Caco-2 (cell line): Measurements from ENCODE around the gene HSD17B7. TPM values are rescaled to one million over a fixed set of nuclear protein-coding genes. Genes with fewer than 3 reads are reported as not detected.

Experiments used
- BruUV-seq: library from RNA; stranded (reverse); fragments of 400-500 nt; replicated peaks from 2 replicates; lab custom pipeline; 2021; lab: Mats Ljungman, UMichigan
- CTCF ChIA-PET: fragments of 300-600 bp; sonication (Branson Sonifier 250); formaldehyde crosslinking; loops from one replicate; lab custom pipeline; 2022; ENCODE audit warnings: antibody characterized with exemption; lab: Charles Lee
- POLR2A ChIA-PET: fragments of 300-600 bp; sonication (Branson Sonifier 250); formaldehyde crosslinking; loops from one replicate; lab custom pipeline; 2022; ENCODE audit warnings: antibody characterized with exemption; lab: Charles Lee
- DNase-seq, 2 experiments: peaks; one replicate each; pipeline versions ENCODE4 v3.0.0 to v3.0.0-alpha.2; 2020 to 2022
- H3K27me3 ChIP-seq: replicated peaks from 2 replicates; pipeline ENCODE4 v1.6.0; 2011; ENCODE audit warnings: low read length; ENCODE audit not compliant: control insufficient read depth, insufficient read depth
- H3K36me3 ChIP-seq: 2 replicates; pipeline ENCODE4 v1.5.1; 2011; ENCODE audit warnings: low read length; ENCODE audit not compliant: control insufficient read depth, insufficient read depth
- H3K4me1 ChIP-seq: fragments of 250-450 bp; sonication (Bioruptor Pico); 2 replicates; pipeline ENCODE4 v1.5.1; 2020; ENCODE audit warnings: mild to moderate bottlenecking
- H3K4me3 ChIP-seq: 2 replicates; pipeline ENCODE4 v1.5.1; 2011; ENCODE audit warnings: low read depth, mild to moderate bottlenecking, control low read depth, low read length
- H3K9me3 ChIP-seq: fragments of 250-450 bp; sonication (Bioruptor Pico); 2 replicates; pipeline ENCODE4 v1.5.1; 2020; ENCODE audit warnings: mild to moderate bottlenecking, moderate library complexity
- H3K27ac Mint-ChIP-seq: one replicate; pipeline ENCODE4 v1.8.0; 2022; ENCODE audit warnings: mixed read lengths; ENCODE audit not compliant: unreplicated experiment
- H3K27me3 Mint-ChIP-seq: one replicate; pipeline ENCODE4 v1.8.0; 2022; ENCODE audit warnings: mixed read lengths; ENCODE audit not compliant: insufficient read depth, unreplicated experiment
- H3K36me3 Mint-ChIP-seq: one replicate; pipeline ENCODE4 v1.8.0; 2022; ENCODE audit warnings: mild to moderate bottlenecking, mixed read lengths; ENCODE audit not compliant: insufficient read depth, unreplicated experiment
- H3K4me1 Mint-ChIP-seq: one replicate; pipeline ENCODE4 v1.8.0; 2022; ENCODE audit warnings: low read depth, mixed read lengths; ENCODE audit not compliant: unreplicated experiment
- H3K4me3 Mint-ChIP-seq: one replicate; pipeline ENCODE4 v1.8.0; 2022; ENCODE audit warnings: mild to moderate bottlenecking, moderate library complexity, mixed read lengths; ENCODE audit not compliant: unreplicated experiment
- H3K9me3 Mint-ChIP-seq: one replicate; pipeline ENCODE4 v1.8.0; 2022; ENCODE audit warnings: mixed read lengths; ENCODE audit not compliant: unreplicated experiment
- CTCF ChIP-seq, 2 experiments: fragments of 200-600 bp in 1 of 2; IDR thresholded peaks; 1 replicate in 1 of 2; 2 replicates in 1 of 2; pipeline versions ENCODE4 v1.5.1 to v1.8.0; 2011 to 2022; ENCODE audit warnings: antibody characterized with exemption in 1 of 2, control low read depth in 1 of 2, inconsistent platforms in 1 of 2, low read depth in 1 of 2, low read length in 1 of 2, mild to moderate bottlenecking in 1 of 2, moderate library complexity in 1 of 2; ENCODE audit not compliant: insufficient read depth in 1 of 2, severe bottlenecking in 1 of 2, unreplicated experiment in 1 of 2
- intact Hi-C: fragments of 100-400 bp; cut with micrococcal nuclease; formaldehyde crosslinking; loops from one replicate; pipeline ENCODE4 v1.10.0; 2022; ENCODE audit not compliant: unreplicated experiment
- total RNA-seq: library from RNA; stranded (reverse); gene quantifications from 2 replicates; pipeline ENCODE4 v1.2.3, GENCODE V29; 2022

The HSD17B7 gene
- total RNA-seq, 1 experiment from 2014 or later, result 31.9 TPM

GRCh38 chr1:162838863-162839262, 48.4 kb downstream of the HSD17B7 start:
- CTCF ChIA-PET, result no interaction called here
- no peaks in the 10 kb centered on the region for H3K36me3 Mint-ChIP-seq
- BruUV-seq, result no TSS peak

GRCh38 chr1:162840250-162840839, 49.8 kb downstream of the HSD17B7 start:
- Histone ChIP-seq H3K4me1 (no peaks in the 10 kb centered on the region), H3K9me3 (peaks cover 14% of the 10 kb centered on the region), H3K36me3 (no peaks in the 10 kb centered on the region), H3K27me3 (no peaks in the 10 kb centered on the region), H3K4me3 (no peak overlapping the region)
- peaks cover 18% of the 10 kb centered on the region for H3K9me3 Mint-ChIP-seq
- no peak overlapping the region for H3K27ac Mint-ChIP-seq
- H3K27me3 Mint-ChIP-seq, result peaks cover 3% of the 10 kb centered on the region
- no peak overlapping the region for H3K4me3 Mint-ChIP-seq
- TF ChIP-seq CTCF (IDR thresholded peaks at IDR 0.05; ENCODE audit: insufficient read depth in 1 of 2, low read depth in 1 of 2, low read length in 1 of 2, severe bottlenecking in 1 of 2, unreplicated experiment in 1 of 2), result no peak
- POLR2A ChIA-PET, result no interaction called here
- no peaks in the 10 kb centered on the region for H3K4me1 Mint-ChIP-seq
- no peak for DNase-seq
- intact Hi-C loops, result no loop called here
- CTCF ChIA-PET, result no interaction called here
- BruUV-seq, result no TSS peak
- H3K36me3 Mint-ChIP-seq, result no peaks in the 10 kb centered on the region

More at GRCh38 chr1:162838863-162839262, 48.4 kb downstream of the HSD17B7 start:
- Mint-ChIP-seq H3K27ac (no peak overlapping the region), H3K4me1 (no peaks in the 10 kb centered on the region), H3K4me3 (no peak overlapping the region), H3K9me3 (peaks cover 18% of the 10 kb centered on the region), H3K27me3 (peaks cover 3% of the 10 kb centered on the region)
- Histone ChIP-seq H3K4me3 (no peak overlapping the region), H3K9me3 (peaks cover 14% of the 10 kb centered on the region), H3K4me1 (no peaks in the 10 kb centered on the region), H3K36me3 (no peaks in the 10 kb centered on the region), H3K27me3 (no peaks in the 10 kb centered on the region)
- TF ChIP-seq CTCF (IDR thresholded peaks at IDR 0.05; ENCODE audit: insufficient read depth in 1 of 2, low read depth in 1 of 2, low read length in 1 of 2, severe bottlenecking in 1 of 2, unreplicated experiment in 1 of 2), result no peak
- intact Hi-C loops, result no loop called here
- DNase-seq, result no peak
- POLR2A ChIA-PET, result no interaction called here

- BruUV-seq, result no TSS peak
- Mint-ChIP-seq H3K4me1 (no peaks in the 10 kb centered on the region), H3K27me3 (peaks cover 3% of the 10 kb centered on the region), H3K36me3 (no peaks in the 10 kb centered on the region), H3K27ac (no peak overlapping the region), H3K4me3 (no peak overlapping the region), H3K9me3 (peaks cover 10% of the 10 kb centered on the region)
- no peak for TF ChIP-seq CTCF (IDR thresholded peaks at IDR 0.05; ENCODE audit: insufficient read depth in 1 of 2, low read depth in 1 of 2, low read length in 1 of 2, severe bottlenecking in 1 of 2, unreplicated experiment in 1 of 2)
- DNase-seq, result no peak
- H3K27me3 ChIP-seq, result no peaks in the 10 kb centered on the region
- H3K9me3 ChIP-seq, result peaks cover 6% of the 10 kb centered on the region; the same call in 1 of the 2 replicates
- H3K4me3 ChIP-seq, result no peak overlapping the region
- ChIA-PET POLR2A (no interaction called here), CTCF (no interaction called here)
- intact Hi-C loops, result no loop called here
- H3K36me3 ChIP-seq, result no peaks in the 10 kb centered on the region
- no peaks in the 10 kb centered on the region for H3K4me1 ChIP-seq
Observed at GRCh38 chr1:162844153-162844552, 53.7 kb downstream of the HSD17B7 start.
